HCT116 (cell line): ENCODE measurements around the gene SH2D3C. TPM values are rescaled to one million over a fixed set of nuclear protein-coding genes. Genes with fewer than 3 reads are reported as not detected.

Experiments used
- ATAC-seq: fragments of 200-7000 bp; cut with Tn5 transposase; 2 replicates; pipeline ENCODE4 v1.9.1; 2020; ENCODE audit warnings: mild to moderate bottlenecking, moderate library complexity
- BruUV-seq: library from RNA; stranded (reverse); fragments of 400-500 nt; replicated peaks from 2 replicates; lab custom pipeline; 2021; lab: Mats Ljungman, UMichigan
- CTCF ChIA-PET: fragments of 300-600 bp; sonication (Branson Sonifier 250); formaldehyde crosslinking; loops from one replicate; lab custom pipeline; 2021; ENCODE audit warnings: antibody characterized with exemption; lab: Charles Lee
- POLR2A ChIA-PET: fragments of 300-600, 350-600 bp; sonication (Branson Sonifier 250); formaldehyde crosslinking; loops from one replicate; lab custom pipeline; 2021; ENCODE audit warnings: antibody characterized with exemption; lab: Charles Lee
- RAD21 ChIA-PET, 2 experiments: fragments of 300-600 bp; sonication (Branson Sonifier 250); formaldehyde crosslinking; loops; one replicate each; lab custom pipeline; 2023; ENCODE audit warnings: low total read pairs in 2 of 2; ENCODE audit not compliant: uncharacterized antibody in 2 of 2, unreplicated experiment in 2 of 2, low non-redundant PET in 1 of 2; lab: Charles Lee
- DNase-seq: peaks from one replicate; pipeline ENCODE4 v3.0.0-alpha.2; 2010; ENCODE audit warnings: low read depth, low spot score
- H2AFZ ChIP-seq: fragments of 200-600 bp; shearing (Covaris generic), sonication (generic); 2 replicates; pipeline ENCODE4 v1.6.1; 2017; ENCODE audit warnings: low read depth, mixed run types, mixed read lengths, antibody characterized with exemption, low read length; ENCODE audit not compliant: poor library complexity, severe bottlenecking
- H3K27ac ChIP-seq: 2 replicates; pipeline ENCODE4 v1.5.1; 2012; ENCODE audit warnings: low read depth, low read length
- H3K27me3 ChIP-seq: fragments of 200-600 bp; sonication (generic); 2 replicates; pipeline ENCODE4 v1.6.1; 2016; ENCODE audit warnings: mixed run types, low read length, mixed read lengths; ENCODE audit not compliant: insufficient read depth
- H3K36me3 ChIP-seq, 2 experiments: fragments of 200-500 bp in 1 of 2; fragments of 200-600 bp in 1 of 2; sonication (Bioruptor generic) in 1 of 2; sonication (generic) in 1 of 2; 2 replicates each; pipeline versions ENCODE4 v1.5.1 to v1.6.1; 2014 to 2016; ENCODE audit warnings: low read length in 2 of 2, inconsistent platforms in 1 of 2, mixed read lengths in 1 of 2, mixed run types in 1 of 2; ENCODE audit not compliant: insufficient read depth in 2 of 2, control insufficient read depth in 1 of 2
- H3K4me1 ChIP-seq, 2 experiments: fragments of 200-600 bp in 1 of 2; sonication (generic) in 1 of 2; 2 replicates each; pipeline versions ENCODE4 v1.5.1 to v1.6.1; 2012 to 2017; ENCODE audit warnings: low read length in 2 of 2, inconsistent platforms in 1 of 2, mild to moderate bottlenecking in 1 of 2, mixed read lengths in 1 of 2, mixed run types in 1 of 2, moderate library complexity in 1 of 2; ENCODE audit not compliant: insufficient read depth in 2 of 2, control insufficient read depth in 1 of 2
- H3K4me2 ChIP-seq: fragments of 200-600 bp; sonication (generic); 2 replicates; pipeline ENCODE4 v1.6.1; 2017; ENCODE audit warnings: mixed run types, low read length, mixed read lengths
- H3K4me3 ChIP-seq, 2 experiments: fragments of 200-600 bp in 1 of 2; sonication (generic) in 1 of 2; replicated peaks in 1 of 2; 2 replicates each; pipeline ENCODE4 v1.5.1; 2011 to 2016; ENCODE audit warnings: low read length in 2 of 2, control low read depth in 1 of 2, low read depth in 1 of 2, mild to moderate bottlenecking in 1 of 2, mixed read lengths in 1 of 2, mixed run types in 1 of 2
- H3K79me2 ChIP-seq: fragments of 200-600 bp; sonication (generic); 2 replicates; pipeline ENCODE4 v1.6.1; 2017; ENCODE audit warnings: mild to moderate bottlenecking, mixed run types, low read length, moderate library complexity, mixed read lengths; ENCODE audit not compliant: insufficient read depth
- H3K9ac ChIP-seq: fragments of 200-600 bp; sonication (generic); 2 replicates; pipeline ENCODE4 v1.6.1; 2016; ENCODE audit warnings: low read length, mixed read lengths
- H3K9me2 ChIP-seq: fragments of 200-600 bp; sonication (generic), shearing (Covaris generic); 2 replicates; pipeline ENCODE4 v1.6.1; 2017; ENCODE audit warnings: mixed run types, mild to moderate bottlenecking, moderate library complexity; ENCODE audit not compliant: insufficient read depth
- H3K9me3 ChIP-seq, 2 experiments: fragments of 200-500 bp in 1 of 2; fragments of 200-600 bp in 1 of 2; sonication (Bioruptor generic) in 1 of 2; sonication (generic) in 1 of 2; 2 replicates each; pipeline ENCODE4 v1.6.1; 2014 to 2017; ENCODE audit warnings: low read length in 2 of 2, mixed read lengths in 2 of 2, inconsistent platforms in 1 of 2, low read depth in 1 of 2, mild to moderate bottlenecking in 1 of 2, mixed run types in 1 of 2, moderate library complexity in 1 of 2; ENCODE audit not compliant: control insufficient read depth in 1 of 2, insufficient read depth in 1 of 2
- H4K20me1 ChIP-seq: fragments of 200-600 bp; sonication (generic), shearing (Covaris generic); 2 replicates; pipeline ENCODE4 v1.6.1; 2017; ENCODE audit warnings: mixed run types, mild to moderate bottlenecking, moderate library complexity; ENCODE audit not compliant: insufficient read depth
- EGR1 ChIP-seq: IDR thresholded peaks from 2 replicates; pipeline ENCODE4 v1.6.1; 2012; ENCODE audit warnings: low read depth
- EZH2 ChIP-seq: fragments of 200-600 bp; sonication (generic); IDR thresholded peaks from 2 replicates; pipeline ENCODE4 v1.6.1; 2017; ENCODE audit warnings: antibody characterized with exemption, mixed run types
- FOSL1 ChIP-seq: IDR thresholded peaks from 2 replicates; pipeline ENCODE4 v1.6.1; 2012; ENCODE audit warnings: low read depth
- JUND ChIP-seq: IDR thresholded peaks from 2 replicates; pipeline ENCODE4 v1.6.1; 2012
- POLR2AphosphoS5 ChIP-seq: IDR thresholded peaks from 2 replicates; pipeline ENCODE4 v1.6.1; 2011; ENCODE audit warnings: mild to moderate bottlenecking, low read depth, low read length, moderate library complexity
- SP1 ChIP-seq: IDR thresholded peaks from 2 replicates; pipeline ENCODE4 v1.6.1; 2012; ENCODE audit warnings: low read depth
- YY1 ChIP-seq: IDR thresholded peaks from 2 replicates; pipeline ENCODE4 v1.6.1; 2011; ENCODE audit warnings: low read length, low read depth, moderate library complexity, mild to moderate bottlenecking; ENCODE audit not compliant: insufficient replicate concordance; ENCODE audit errors: extremely low read depth
- ZFX ChIP-seq: fragments of 450-650 bp; IDR thresholded peaks from 2 replicates; pipeline ENCODE4 v1.6.1; 2017
- intact Hi-C: fragments of 100-400 bp; cut with micrococcal nuclease; formaldehyde crosslinking; loops from 2 replicates; pipeline ENCODE4 v1.10.0; 2022
- total RNA-seq: library from RNA; stranded (reverse); gene quantifications from one replicate; pipeline ENCODE4 v1.2.1, GENCODE V29; 2021; ENCODE audit not compliant: unreplicated experiment
- TF ChIP-seq, protein P1 (sequence below): IDR thresholded peaks from 2 replicates; pipeline ENCODE4 v1.6.1; 2012
- TF ChIP-seq, protein P2 (sequence below): IDR thresholded peaks from 2 replicates; pipeline ENCODE4 v1.6.1; 2012; ENCODE audit warnings: low read depth

The SH2D3C gene
- total RNA-seq, 1 experiment from 2014 or later = 1.3 TPM

DNA sequence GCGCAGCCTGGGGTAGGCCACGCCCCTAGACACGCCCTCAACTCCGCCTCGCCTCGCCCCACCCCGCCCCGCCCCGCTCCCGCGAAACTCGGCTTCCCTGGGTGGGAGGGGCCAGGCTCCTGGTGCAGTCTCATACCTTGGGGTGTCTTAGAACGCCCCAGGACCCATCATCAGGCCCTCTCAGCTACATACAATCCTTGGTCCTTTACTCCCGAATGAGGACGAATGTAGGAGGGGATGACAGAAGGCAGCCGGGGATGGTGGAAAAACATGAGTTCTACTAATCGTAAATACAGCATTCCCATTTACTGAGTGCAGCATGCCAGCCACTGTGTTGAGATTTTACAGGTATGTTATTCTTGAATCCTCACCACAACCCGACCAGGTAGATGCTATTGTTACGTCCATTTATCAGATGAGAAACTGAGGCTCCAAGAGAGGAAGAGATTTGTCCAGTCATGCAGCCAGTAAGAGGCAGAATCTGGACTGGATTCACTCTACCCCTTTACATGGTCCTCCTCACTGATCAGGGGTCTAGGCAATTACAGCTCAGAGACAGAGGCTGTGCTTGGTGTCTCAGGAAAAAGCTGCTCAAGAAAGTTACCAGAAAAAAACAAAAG lies 6.8 kb downstream of the SH2D3C start:
- peak overlapping the region; percentile 34 for H3K27ac ChIP-seq

DNA sequence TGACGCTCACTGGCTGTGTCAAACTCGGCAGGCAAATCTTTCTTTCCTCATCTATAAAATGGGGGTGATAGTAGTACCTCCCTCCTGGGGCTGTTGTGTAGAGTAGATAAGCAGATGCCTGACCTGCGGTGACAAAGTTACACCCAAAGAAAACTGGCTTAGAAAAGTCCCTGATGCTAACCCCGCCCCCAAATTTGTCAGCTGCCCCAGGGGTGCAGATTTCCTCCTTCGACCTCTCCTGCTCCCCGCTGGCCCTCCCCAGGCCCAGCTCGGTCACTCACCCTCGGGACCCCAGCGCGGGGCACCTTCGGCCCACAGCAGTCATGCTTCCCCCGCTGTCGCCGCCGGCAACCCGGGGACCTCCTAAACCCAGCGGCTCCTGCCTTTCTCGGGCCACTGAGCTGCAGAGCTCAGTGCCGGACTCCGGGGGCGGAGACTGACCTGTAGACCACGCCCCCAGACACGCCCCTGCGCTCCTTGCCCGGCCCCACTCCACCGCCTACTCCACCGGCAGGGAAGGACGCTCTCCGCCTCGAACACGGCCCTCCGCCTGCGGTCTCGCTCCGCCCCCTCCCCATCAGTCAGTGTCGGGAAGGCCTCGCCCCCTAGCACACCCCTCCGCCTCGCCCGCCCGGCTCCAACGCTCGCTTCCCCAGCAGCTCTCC lies 7.4 kb downstream of the SH2D3C start:
- H3K9ac ChIP-seq = peak overlapping the region; percentile 57
- peak overlapping the region; percentile 34; the same call in 1 of the 2 replicates for H3K27ac ChIP-seq
- H3K36me3 ChIP-seq = no peaks in the 10 kb centered on the region
- ChIA-PET POLR2A (interaction anchor here (0.6 to 1.7 kb wide), 9 partner anchors 15 to 152 kb away, joined by 3 to 10 read pairs (median 3); partner anchors contain the start of genes CDK9, ST6GALNAC4 and TOR2A), RAD21 (interaction anchor here (0.6 to 1.0 kb wide), 2 partner anchors 36 to 99 kb away, joined by 4 to 5 read pairs; partner anchors contain the start of gene TOR2A (in 1 of the 2)), CTCF (interaction anchor here (0.8 to 2.2 kb wide), 12 partner anchors 12 to 347 kb away, joined by 3 to 24 read pairs (median 3); partner anchors contain the start of genes CDK9 and TOR2A)
- peak overlapping the region; percentile 96 for H3K4me2 ChIP-seq
- peak overlapping the region; percentile 93 for H2AFZ ChIP-seq
- DNase-seq = peak; percentile 95
- peak; percentile 97 for ATAC-seq
- TF ChIP-seq SP1 = peak; percentile 72
- TF ChIP-seq, protein P1, sequence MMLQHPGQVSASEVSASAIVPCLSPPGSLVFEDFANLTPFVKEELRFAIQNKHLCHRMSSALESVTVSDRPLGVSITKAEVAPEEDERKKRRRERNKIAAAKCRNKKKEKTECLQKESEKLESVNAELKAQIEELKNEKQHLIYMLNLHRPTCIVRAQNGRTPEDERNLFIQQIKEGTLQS = no peak
- no peak for TF ChIP-seq ZFX
- peak; percentile 66 for TF ChIP-seq POLR2AphosphoS5
- TF ChIP-seq FOSL1 = no peak
- no peak for TF ChIP-seq JUND
- peak; percentile 85 for TF ChIP-seq EGR1
- no peak for TF ChIP-seq EZH2
- TF ChIP-seq, protein P2, sequence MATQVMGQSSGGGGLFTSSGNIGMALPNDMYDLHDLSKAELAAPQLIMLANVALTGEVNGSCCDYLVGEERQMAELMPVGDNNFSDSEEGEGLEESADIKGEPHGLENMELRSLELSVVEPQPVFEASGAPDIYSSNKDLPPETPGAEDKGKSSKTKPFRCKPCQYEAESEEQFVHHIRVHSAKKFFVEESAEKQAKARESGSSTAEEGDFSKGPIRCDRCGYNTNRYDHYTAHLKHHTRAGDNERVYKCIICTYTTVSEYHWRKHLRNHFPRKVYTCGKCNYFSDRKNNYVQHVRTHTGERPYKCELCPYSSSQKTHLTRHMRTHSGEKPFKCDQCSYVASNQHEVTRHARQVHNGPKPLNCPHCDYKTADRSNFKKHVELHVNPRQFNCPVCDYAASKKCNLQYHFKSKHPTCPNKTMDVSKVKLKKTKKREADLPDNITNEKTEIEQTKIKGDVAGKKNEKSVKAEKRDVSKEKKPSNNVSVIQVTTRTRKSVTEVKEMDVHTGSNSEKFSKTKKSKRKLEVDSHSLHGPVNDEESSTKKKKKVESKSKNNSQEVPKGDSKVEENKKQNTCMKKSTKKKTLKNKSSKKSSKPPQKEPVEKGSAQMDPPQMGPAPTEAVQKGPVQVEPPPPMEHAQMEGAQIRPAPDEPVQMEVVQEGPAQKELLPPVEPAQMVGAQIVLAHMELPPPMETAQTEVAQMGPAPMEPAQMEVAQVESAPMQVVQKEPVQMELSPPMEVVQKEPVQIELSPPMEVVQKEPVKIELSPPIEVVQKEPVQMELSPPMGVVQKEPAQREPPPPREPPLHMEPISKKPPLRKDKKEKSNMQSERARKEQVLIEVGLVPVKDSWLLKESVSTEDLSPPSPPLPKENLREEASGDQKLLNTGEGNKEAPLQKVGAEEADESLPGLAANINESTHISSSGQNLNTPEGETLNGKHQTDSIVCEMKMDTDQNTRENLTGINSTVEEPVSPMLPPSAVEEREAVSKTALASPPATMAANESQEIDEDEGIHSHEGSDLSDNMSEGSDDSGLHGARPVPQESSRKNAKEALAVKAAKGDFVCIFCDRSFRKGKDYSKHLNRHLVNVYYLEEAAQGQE = no peak
- H3K79me2 ChIP-seq = no peaks in the 10 kb centered on the region
- H3K4me1 ChIP-seq = peaks cover 13 to 21% of the 10 kb centered on the region in 2 experiments
- H3K27me3 ChIP-seq = no peaks in the 10 kb centered on the region
- H3K9me3 ChIP-seq = no peaks in the 10 kb centered on the region
- H3K4me3 ChIP-seq = peak overlapping the region; percentile 50 to 60
- BruUV-seq = no TSS peak
- H4K20me1 ChIP-seq = no peaks in the 10 kb centered on the region
- H3K9me2 ChIP-seq = no peaks in the 10 kb centered on the region
- intact Hi-C loops = loop anchor here (1.0 kb wide), 1 partner anchor 36 kb away; the partner anchor contains the start of gene TOR2A

More for the DNA sequence above, 6.8 kb downstream of the SH2D3C start:
- Histone ChIP-seq H3K9ac (peak overlapping the region; percentile 57), H3K9me3 (no peaks in the 10 kb centered on the region), H4K20me1 (no peaks in the 10 kb centered on the region), H3K79me2 (no peaks in the 10 kb centered on the region), H3K4me1 (peaks cover 13 to 21% of the 10 kb centered on the region in 2 experiments), H2AFZ (peak overlapping the region; percentile 93), H3K4me3 (peak overlapping the region; percentile 50 to 60), H3K27me3 (no peaks in the 10 kb centered on the region), H3K9me2 (no peaks in the 10 kb centered on the region), H3K4me2 (peak overlapping the region; percentile 96), H3K36me3 (no peaks in the 10 kb centered on the region)
- ATAC-seq (no peak), DNase-seq (no peak)
- ChIA-PET CTCF (interaction anchor here (0.8 to 2.2 kb wide), 11 partner anchors 11 to 346 kb away, joined by 3 to 24 read pairs (median 3); partner anchors contain the start of genes CDK9 and TOR2A), POLR2A (interaction anchor here (0.7 to 1.7 kb wide), 7 partner anchors 14 to 152 kb away, joined by 3 to 10 read pairs (median 3); partner anchors contain the start of genes CDK9, ST6GALNAC4 and TOR2A), RAD21 (interaction anchor here in 1 of 2 experiments (1.0 kb wide), 1 partner anchor 37 kb away, joined by 4 read pairs; the partner anchor contains the start of gene TOR2A)
- BruUV-seq = no TSS peak
- intact Hi-C loops = loop anchor here (1.0 kb wide), 1 partner anchor 36 kb away; the partner anchor contains the start of gene TOR2A
- TF ChIP-seq EGR1 (no peak), YY1 (no peak)
- TF ChIP-seq, protein P1 = no peak
